ENCODE measurements around the gene GNA12.
"Not testable (repeated sequence)": the region's sequence is repeated elsewhere in the genome, so short reads cannot be mapped to it uniquely, and the experiment has no call there.

The GNA12 gene

DNA sequence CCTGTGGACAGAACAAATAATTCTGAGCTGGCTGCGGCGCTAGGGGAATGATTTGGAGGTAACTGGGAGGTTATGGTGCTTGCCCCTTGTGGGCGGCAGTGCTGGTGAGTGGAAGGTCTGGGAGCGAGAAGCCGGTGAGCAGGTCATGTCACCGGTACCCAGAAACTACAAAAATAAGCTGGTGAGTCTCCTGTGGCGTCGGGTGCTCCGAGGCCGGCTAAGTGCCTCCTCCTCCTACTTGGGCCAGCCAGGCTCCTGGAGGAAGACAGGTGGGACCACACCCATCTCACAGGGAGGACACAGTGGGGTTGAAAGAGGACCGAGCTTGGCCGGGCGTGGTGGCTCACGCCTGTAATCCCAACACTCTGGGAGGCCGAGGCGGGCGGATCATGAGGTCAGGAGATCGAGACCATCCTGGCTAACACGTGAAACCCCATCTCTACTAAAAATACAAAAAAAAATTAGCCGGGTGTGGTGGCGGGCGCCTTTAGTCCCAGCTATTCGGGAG, 152.1 kb downstream of the GNA12 start:
- DNase-seq (ENCODE audit: low spot score): not testable (repeated sequence)

DNA sequence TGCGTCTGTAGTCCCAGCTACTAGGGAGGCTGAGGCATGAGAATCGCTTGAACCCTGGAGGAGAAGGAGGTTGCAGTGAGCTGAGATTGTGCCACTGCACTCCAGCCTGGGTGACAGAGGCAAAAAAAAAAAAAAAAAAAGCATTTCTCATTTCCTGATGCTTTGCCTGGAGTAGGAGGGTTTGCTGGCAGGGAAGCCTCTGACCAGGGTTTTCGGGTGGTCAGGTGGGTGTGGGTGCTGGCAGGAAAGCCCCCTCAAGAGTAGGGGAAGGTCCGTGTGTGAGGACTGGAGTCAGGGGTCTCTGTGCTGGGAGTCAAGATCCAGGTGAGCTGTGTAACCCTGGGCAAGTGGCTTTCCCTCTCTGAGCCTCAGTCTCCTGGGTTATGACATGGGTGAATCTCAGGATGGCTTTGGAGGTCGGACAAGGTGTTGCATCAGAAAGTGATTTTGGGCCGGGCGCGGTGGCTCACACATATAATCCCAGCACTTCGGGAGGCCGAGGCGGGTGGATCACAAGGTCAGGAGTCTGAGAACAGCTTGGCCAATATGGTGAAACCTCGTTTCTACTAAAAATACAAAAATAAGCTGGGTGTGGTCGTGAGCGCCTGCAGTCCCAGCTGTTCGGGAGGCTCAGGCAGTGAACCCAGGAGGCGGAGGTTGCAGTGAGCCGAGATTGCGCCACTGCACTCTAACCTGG, 152.9 kb downstream of the GNA12 start:
- DNase-seq (ENCODE audit: low spot score): no peak

DNA sequence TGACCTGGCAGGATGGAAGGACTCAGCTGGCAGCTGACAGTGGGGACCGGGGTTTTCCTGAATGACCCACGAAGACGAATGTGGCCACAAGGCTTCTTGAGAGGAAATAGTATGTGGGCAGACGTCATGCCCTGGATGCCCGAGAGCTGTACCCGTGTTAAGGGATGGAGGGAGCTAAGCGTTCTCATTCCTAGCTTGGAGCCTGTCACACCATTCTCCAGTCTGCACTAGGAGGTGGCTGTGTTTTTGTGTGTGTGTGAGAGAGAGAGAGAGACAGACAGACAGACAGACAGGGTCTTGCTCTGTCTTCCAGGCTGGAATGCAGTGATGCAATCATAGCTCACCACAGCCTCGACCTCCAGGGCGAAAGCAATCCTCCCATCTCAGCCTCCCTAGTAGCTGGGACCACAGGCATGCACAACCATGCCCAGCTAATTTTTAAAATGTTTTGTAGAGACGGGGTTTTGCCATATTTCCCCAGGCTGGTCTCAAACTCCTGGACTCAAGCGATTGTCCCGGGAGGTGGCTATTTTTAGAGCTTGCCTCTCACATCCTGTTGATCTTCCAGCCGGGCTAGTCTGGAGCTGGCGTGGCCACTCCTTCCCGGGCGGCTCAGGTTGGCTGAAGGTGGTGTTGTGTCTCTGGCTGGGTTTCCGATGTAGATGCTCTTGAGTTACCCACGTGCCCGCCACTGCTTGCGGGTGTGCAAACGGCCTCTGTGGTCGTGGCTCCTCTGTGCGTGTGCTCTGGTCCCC, 154.0 kb downstream of the GNA12 start:
- DNase-seq (ENCODE audit: low spot score): no peak

DNA sequence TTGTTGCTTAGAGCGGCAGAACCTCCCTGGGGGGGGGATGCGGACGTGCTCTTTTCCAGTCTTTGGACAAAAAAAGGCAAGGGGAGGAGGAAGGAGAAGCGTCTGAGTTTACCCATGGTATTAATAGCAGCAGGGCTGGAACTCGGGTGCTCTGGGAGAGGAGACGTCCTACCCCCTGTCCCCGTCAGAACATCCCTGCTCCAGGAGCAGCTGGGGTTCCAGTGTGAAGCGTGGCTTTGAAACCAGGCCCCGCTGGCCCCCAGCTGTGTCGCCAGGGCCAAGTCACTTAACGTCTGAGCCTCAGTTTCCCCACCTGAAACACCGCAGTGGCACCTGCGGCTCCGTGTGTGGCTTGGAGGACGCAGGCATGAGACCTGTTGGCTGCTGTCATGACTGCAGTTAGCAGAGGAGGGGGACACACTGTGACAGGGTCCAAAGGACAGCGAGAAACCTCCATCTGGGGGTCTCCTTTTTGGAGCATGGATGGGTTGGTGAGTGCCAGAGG, 154.7 kb downstream of the GNA12 start:
- no peak for DNase-seq (ENCODE audit: low spot score)

DNA sequence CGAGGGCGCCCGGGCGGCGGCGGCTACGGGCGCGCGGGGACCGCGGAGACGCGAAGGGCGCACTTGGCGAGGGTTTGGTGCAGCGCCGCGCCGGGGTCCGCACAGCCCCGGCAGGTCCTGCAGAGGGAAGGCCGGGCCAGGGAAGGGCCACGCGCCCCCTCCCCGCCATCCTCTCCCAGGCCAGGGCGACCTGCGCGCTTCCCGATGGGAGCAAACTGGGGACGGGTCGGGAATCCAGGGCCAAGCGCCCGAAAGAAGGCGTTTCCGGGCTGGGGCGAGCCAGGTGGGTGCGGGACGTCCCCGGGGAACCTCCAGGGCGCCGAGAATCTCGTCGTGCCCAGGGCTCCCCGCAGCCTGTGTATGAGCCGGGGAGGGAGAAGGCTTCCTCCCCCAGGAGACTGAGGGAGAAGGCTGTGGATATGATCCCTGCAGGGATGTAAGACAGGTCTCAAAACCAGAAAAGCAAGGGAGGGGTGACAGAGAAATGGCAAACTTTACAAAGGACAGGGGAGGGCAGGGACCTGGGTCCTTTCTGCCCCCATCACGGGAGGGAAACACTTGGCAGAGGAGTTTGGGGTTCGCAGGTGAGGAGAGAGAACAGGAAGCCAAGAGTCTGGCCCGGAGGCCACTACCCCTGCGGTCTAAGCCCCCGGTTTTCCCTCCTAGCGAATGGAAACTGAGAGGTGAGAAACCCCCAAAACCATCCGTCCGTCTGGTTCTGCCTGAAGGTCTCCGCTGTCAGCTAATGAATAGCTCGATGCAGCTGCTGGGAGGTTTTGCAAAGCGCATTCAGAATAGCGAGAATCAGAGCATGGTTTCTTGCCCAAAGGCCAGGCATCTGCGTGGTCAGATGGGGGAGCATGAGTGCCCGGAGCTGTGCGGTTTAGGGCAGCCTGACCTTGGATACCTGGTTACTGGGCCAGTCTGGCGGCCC, 155.4 kb downstream of the GNA12 start:
- DNase-seq (ENCODE audit: low spot score): no peak

DNA sequence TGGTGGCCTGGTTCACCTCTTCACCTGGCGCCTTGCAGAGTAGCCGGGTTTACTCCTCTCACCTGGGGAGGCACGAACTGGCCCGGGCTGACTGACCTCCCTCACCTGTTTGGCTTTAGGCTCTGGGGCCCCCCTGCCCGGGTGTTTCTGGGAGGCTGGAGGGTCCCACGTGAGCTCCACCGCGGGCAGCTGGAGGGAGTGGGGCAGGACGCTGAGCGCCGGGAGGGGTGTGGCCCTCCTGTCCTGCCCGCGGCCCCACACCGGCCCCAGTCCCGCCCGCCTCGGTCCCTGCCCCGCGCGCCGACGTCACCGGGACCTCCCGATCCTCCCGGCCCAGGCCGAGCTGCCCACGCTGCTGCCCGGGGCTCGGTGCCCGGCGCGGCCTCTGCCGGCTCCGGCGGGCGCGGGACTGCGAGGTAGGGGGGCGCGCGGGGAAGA, 156.2 kb downstream of the GNA12 start, which contains the start of gene AMZ1:
Gene AMZ1 (plus strand): TSS at position 322 of the 438 bp plus-strand sequence. CDS start 12,250 bp downstream, outside the sequence.
- DNase-seq (ENCODE audit: low spot score): no peak

DNA sequence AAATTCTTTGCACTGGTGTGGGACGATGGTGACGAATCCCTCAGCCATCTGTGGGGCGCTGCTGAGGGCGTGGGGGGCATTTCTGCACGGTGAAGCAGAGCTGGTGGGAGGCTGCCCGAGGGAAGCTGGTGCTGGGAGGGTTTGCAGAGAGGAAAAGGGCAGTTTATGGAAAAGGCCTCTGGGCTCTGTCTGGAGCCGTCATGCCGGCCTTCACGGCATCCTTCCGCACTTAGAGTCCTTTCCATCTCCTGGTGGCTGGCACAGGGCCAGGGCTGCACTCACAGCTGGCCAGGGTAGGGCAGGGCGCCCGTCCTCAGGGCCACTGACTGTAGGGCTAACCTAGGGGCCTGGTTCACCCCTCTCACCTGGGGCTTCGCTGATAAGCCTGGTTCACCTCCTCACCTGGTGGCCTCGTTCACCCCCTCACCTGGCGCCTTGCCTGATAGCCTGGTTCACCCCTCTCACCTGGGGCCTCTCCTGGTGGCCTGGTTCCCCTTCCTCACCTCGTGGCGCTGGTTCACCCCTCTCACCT, 156.7 kb downstream of the GNA12 start:
- DNase-seq (ENCODE audit: low spot score): no peak

DNA sequence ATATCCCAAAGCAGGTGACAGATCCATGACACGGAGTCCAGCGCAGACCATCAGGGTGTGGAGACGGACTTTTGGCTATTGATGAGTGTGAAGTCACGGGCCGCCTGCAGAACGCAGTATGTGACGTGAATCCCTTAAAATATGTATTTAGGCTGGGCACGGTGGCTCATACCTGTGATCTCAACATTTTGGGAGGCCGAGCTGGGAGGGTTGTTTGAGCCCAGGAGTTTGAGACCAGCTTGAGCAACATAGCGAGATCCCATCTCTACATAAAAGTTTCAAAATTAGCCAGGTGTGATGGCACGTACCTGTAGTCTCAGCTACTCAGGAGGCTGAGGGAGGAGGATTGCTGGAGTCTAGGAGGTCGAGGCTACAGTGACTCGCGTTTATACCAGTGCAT, 158.0 kb downstream of the GNA12 start:
- DNase-seq (ENCODE audit: low spot score): no peak

DNA sequence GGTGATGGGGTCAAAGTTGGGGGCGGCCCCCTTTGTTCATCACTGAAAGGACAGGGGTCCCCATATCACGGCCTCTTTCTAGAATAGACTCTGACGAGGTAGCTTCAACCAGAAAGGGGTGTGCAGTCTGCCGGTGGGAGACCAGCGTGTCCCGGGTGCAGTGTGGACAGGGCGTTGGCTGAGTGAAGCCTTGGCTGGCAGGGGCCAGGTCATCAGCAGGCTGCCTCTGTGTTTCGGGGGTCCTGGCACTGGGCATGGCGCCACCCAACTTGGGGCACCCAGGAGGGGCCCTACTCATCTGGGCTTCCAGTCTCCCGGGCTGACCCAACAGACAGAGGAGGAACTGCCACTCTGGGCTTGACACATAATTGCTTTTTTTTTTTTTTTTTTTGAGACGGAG, 159.6 kb downstream of the GNA12 start:
- DNase-seq (ENCODE audit: low spot score): no peak

DNA sequence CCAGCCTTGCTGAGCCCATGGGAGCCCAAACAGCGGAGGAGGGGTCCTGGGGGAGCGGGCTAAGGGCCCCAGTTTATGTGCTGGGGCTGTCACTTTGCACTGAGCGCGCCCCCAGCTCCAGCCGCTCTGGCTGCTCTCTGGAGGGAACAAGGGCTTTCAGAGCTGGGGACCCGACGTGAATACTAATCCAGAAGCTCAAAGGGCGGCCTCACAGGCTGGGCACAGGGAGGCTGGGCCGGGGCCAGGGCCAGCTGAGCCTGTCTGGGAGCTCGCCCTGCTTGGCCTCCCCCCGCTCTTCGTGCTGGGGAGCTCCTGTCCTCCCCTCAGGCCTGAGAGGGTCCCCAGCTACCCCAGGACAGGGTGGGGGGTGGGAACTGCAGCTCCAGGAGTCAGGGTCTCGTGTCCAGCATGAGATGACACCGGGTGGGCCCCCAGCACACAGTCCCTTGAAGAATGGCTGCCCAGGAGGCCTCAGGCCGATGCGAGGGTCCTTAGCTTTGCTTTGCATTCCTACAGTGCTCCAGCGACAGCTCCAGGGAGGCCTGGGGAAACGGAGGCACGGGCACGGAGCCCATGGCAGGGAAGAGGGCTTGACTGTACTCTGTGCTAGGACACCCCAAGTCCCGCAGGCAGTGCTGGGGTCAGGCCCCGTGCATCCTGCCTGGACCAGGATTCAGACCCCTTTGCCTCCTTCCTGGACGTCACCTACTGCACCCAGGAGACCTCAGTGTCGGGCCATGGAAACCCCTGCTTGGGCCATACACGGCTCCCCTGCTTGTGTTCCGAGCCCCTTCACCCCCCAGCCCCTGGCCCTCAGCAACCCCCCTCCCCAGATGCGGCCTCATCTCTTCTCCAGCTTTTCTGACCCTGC, 161.9 kb downstream of the GNA12 start:
- DNase-seq (ENCODE audit: low spot score): no peak

DNA sequence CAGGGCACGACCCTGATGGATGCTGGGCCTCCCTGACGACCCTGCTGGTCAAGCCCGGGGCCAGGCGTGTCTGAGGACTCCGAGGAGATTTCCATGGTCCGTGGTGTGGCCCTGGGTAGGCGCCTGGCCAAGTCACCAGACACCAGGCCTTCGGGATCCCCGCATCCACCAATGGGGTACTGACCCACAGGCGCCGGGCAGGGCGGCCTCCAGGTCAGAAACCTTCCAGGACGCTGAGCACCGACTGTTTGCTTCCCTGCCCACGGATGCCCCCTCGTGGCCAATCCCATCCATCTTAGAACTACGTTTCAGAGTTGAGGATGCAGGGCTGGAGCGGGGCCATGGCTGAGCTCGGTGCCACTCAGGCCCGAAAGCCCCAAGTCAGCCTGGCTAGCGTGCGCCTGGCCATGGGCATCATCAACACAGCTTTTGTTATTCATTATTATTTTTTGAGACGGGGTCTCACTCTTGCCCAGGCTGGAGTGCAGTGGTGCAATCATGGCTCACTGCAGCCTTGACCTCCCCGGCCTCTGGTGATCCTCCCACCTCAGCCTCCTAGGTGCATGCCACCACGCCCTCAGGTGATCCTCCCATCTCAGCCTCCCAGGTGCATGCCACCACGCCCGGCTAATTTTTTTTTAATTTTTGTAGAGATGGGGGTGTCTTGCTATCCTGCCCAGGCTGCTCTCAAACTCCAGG, 163.2 kb downstream of the GNA12 start:
- peak; percentile 98 for DNase-seq (ENCODE audit: low spot score)

DNA sequence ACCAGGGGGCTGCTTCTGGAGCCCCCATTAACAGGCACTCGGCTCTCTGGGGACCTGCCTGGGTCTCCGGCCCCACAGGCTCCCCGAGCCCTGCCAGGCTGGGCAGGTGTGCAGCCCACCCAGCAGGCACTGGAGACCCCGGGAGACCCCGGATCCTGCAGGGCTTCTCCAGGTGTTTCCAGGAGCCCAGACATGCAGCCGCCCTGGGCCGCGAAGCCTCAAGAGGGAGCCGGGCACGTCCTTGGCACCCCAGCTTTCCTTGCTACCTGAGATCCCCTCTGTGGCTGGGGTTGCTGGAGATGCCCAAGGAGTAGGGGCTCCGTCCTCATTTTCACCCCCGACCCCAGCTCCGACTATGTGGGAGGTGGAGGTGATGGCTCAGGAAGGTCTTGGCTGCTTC, 163.9 kb downstream of the GNA12 start:
- DNase-seq (ENCODE audit: low spot score): no peak

DNA sequence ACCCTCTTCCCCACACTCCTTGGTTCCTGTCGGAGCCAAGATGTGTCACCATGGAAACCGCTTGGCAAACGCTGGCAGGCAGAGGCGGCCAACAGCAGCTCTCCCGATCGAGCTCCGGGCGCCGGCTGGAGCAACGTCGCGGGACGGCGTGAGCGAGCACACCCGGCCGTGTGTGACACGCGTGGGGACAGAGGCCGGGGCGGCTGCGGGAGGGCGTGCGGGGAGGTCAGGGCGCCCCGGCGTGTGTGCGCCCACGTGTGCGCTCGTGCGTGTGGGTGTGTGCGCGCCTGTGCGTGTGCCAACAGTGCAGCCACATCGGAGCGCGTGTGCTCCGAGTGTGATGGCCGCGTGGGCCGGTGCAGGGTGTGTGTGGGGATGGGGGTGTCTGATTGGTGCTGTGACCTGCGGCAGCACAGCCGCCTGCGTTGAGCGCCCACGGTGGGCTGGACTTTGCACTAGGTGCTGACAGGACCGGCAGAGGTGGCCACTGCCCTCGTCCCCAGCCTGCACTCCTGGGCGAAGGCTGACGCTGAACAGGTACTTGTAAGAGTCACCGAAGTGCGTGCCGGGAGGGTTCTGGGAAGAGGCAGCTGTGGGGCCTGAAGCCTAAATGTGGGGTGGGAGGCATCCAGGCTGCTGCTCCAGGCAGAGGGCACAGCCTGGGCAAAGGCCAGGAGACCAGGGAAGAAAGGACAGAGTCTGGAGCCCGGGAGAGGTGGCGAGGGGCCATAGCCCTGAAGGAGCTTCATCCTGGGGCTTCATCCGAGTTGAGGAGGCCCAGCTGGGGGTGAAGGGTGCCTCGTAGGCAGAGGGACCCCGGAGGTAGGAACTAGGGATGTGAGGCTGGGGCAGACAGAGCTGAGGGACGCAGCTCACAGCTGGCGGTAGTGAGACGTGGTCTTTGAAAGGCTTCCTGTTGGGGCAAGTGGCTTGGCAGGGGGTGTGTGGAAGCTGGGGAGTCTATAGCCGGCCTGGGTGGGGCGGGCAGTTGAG, 164.7 kb downstream of the GNA12 start:
- not testable (repeated sequence) for DNase-seq (ENCODE audit: low spot score)

DNA sequence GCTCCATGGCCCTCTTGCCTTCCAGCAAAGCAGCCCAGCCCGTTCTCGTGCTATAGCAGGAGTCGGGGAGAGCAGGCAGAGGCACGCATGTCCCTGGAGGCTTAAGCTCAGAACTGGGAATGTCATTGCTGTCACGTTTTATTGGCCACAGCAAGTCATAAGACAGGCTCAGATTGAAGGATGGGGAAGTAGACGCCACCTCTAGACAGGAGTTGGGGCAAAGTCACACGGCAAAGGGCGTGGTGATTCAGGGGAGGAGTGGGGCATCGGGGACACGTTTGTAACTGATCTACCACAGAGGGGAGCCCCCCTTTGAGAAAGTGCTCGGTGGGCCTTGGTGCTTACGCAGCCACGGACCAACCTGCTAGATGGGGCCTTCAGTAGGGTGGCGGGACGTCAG, 165.7 kb downstream of the GNA12 start:
- not testable (repeated sequence) for DNase-seq (ENCODE audit: low spot score)

Measured in HuH-7.5 (cell line).